ENCODE data around the gene ARL8B.
A peak's percentile ranks its signal among the peaks of the same experiment; 100 is the strongest.

ARL8B gene

DNA sequence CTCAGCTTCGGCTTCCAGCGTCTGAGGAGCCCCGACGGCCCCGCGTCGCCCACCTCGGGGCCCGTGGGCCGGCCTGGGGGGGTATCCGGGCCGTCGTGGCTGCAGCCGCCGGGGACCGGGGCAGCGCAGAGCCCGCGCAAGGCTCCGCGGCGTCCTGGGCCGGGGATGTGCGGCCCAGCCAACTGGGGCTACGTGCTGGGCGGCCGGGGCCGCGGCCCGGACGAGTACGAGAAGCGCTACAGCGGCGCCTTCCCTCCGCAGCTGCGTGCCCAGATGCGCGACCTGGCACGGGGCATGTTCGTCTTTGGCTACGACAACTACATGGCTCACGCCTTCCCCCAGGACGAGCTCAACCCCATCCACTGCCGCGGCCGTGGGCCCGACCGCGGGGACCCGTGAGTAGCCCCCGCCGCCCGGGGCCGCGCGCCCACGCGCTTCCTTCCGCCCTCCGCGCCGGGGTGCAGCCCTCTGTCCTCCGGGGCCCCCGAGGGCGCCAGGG is 65.9 kb downstream of the ARL8B start:
- DNase-seq = peak; percentile 10

DNA sequence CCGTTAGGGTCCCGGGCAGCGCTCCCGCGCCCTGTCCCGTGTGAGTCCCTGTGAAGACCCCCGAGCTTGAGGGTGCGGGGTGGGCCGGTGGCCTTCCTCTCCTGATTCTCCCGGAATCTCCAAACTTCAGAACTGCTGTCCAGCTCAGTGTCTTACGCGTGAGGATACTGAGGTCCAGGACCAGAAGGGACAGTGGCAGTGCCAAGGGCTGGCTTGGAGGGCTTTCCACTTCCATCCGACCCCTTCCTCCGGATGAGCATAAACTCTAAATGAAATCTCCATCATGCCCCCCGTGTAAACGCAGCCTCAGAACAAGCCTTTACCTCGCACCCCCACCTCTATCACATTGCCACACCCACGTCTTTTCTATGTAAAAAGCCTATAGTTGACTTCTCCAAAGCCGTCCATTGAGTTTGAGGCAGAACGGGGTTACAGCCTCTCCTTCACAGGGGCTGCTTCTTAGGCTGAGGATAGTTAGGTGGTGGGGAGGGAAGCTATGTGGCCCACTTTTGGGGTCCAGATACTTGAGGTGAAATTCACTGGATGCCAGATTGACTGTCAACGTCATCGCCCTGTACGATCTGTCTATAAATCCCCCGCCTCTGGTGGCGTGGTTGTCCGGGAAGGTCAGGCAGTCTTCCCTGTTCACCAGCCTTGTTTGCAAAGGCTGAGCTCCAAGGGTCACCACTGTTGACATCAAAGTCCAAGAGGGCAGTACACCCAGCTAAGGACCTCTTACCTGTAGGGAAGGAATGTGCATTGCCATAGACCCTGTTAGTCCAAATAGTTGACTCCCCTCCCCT is 66.5 kb downstream of the ARL8B start:
- peak; percentile 26 for DNase-seq

DNA sequence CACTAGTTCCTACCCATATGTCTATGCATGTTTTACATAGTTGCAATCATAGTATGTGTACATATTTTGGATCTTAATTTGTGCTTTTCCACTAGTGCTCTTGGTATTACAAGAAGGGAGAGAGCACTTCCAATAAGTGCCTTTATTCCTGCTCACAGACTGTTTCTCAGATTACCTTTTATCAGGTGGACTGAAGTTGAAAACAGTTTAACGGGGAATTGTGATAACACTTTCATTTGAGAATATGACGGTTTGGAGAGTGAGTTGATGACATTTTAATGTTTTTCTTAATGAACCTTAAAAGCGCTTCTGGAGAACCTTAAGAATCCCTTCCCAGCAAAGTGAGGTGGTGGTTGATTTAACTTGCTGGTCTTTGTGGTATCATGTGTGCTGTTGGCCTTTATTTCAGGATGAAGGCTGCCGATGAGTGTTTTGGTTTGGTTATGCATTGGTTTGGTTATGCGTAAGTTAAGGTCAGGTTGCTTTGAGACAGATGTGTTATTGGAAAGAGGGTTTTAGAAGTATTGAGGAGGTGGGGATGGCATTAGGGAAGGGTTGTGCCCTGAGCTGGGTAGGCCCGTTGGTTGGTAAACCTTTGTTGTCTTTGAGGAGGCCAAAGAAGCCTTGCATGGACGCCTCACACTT is 68.2 kb downstream of the ARL8B start:
- DNase-seq = no peak

DNA sequence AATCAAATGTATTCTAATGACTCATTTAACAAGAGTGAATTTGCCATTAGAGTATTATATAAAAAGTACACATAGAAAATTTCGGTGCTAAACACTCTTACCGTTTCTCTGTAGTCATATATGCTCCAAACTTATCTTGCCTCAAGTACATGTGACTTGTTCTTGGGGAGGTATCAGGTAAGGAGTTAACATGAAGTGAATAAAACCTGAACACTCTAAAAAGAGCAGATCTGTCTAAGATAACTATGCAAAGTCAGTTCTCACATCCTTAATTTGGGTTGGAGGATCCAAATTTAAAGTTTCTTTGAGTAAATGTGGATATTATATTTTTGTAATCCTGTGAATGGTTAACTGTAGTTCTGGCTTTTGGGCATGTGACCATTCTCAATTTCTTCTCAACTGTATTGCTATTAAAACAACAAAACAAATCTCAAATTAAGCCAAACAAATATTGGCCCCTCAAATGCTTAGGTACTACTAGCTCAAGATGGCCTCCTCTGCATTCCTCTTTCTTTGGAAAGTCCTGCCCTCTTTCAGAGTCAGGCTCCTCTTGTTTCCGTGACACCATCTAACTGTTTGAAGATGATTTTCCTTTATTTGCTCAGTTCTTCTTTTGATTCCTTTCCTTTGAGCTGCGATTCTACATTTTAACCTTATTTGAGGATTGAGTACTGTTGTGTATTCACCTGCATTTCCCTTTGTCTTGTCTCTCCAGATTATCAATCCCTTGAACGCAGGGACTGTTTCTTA is 69.6 kb downstream of the ARL8B start:
- DNase-seq = no peak

DNA sequence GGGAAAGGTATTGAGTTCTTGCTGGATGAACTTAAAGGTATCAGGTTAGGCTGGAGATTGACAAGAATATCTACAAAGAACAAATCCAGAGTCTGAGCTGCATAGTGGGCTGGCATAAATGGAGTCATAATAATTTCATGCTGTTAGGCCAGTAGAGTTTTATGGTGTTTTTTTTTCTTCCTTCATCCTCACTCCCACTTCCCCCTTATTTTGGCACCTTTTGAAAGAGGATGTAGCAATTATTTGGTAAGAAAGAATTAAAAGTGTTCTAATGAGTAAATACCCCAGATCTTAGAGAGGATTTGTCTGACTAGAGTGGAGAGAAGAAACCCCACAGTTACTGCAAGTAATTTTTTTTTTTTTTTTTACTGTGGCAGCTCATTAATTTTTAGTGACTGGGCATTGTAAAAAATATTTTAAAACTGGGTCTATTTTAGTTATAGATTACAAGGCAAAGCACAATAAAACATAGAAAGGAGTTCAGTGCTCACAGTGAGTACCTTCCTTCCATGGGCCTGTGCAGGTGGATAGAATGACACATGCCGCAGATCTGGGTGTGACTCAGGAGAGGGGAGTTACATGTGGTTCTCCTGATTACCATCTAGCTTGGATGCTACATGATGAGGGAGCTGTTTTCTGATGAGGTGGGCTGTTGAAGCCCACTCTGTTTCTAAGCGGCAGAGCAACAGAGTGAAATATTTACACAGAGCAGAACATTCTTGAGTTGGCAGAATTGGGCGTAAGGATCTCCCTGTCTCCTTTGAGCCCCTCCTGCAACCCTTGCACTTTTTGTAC is 70.7 kb downstream of the ARL8B start:
- no peak for DNase-seq

DNA sequence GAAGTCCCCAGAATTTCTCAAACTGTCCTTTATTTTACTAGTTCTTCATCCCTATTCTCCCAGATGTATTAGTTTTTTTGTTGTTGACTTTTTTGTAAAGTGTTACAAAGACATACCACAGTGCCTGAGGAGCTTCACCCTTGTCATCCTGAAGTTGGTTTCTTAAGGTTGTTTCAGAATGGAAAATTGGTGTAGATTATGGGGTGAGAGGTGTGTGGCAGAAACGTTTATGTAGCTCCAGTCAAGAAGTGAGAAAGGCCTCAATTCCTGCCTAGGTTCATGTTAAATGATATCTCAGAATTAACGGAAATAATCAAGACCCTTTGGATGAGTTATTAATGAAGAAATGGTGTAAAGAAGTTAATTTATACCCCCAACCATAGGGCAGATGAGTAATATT is 72.2 kb downstream of the ARL8B start:
- DNase-seq = no peak

DNA sequence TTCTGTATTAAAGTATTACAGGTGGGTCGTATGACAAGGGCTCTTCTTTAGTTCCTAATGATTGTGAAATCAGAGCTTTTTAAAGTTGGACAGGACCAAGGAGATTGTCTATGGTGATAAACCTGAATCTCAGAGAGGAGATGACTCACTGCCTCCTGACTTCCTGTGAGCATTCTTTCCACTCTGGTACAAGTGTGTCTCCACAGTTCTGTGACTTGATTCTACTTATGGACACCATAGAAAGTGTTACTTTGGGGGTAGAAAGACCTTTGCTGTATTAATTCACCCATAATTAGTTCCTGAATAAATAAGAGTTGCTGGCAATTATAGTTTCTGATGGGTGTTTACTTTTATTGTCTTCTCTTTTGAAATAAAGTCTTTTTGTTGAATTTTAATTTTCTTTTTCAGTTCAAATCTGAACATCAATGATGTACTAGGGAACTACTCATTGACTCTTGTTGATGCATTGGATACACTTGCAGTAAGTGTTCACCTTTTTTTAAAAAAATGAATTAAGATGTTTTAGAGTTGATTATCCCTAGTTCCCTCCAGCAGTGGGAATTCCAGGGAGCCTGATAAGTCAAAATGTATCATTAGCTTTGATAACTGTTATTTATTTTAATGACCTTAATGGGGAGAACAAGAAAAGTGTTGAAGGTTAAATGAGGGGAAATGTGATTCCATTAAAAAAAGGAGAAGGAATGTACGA is 72.9 kb downstream of the ARL8B start:
- DNase-seq = no peak

DNA sequence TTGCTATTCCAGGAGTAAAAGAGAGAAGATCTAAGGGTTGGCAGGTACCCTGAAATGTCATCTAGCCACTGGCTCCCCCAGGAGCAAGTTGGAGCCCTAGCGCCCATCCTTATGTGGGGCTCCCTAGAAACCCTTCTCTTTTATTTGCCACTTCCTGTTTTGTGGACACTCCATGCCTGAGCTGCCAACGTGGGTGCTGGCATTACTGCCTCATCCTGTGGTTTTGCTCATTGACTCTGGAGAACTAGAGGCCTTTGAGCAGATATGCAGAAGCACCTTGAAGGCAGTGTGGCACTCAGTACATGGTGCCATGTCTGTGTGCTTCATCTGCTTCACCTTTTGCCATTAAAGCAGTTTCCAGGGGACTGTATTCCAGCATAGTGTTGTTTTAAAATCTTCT is 73.5 kb downstream of the ARL8B start:
- DNase-seq = no peak

DNA sequence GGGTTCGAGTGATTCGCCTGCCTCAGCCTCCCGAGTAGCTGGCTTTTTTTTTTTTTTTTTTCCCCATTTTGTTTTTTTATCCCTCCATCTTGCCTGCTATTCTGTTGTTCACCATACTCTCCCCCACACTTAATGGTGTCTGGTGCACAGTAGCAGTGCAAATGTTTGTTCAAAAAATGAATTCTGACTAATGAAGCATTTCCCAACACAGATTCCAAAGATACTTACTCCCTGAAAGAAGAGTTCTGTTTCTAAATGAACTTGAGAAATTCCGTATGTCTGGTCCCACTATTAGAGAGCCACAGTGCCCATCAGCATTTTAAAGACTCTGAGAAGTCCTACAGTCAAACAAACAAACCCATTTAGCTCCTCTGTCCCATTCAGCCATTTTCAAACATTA is 74.9 kb downstream of the ARL8B start:
- DNase-seq = no peak

DNA sequence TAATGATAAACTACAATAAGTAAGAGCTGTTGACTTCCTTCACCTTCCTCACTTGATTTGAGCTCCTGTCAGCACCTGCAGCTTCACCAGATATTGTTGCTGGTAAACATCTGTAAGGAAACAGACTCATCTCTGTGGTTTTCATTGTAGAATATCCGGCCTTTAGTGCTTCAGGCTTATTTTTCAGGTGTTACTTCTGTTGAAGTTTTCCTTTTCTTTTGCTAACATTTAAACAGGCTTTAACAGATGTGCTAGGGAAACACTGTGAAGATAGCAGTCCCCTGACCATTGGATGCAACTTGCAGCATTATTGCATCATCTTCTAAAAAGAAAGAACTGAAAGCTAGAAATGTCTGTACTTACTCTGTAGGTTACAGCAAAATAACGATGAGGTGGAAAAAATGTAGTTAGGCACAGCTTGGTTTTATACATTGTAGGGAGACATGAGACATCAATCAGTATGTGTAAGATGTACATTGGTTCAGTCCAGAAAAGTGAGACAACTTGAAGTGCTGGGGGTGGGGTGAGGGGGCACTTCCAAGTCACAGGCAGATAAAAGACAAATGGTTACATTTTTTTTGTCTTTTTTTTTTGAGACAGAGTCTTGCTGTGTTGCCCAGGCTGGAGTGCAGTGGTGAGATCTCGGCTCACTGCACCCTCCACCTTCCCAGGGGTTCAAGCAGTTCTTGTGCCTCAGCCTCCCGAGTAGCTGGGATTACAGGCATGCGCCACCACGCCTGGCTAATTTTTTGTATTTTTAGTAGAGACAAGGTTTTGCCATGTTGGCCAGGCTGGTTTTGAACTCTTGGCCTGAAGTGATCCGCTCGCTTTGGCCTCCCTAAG is 75.6 kb downstream of the ARL8B start:
- no peak for DNase-seq

DNA sequence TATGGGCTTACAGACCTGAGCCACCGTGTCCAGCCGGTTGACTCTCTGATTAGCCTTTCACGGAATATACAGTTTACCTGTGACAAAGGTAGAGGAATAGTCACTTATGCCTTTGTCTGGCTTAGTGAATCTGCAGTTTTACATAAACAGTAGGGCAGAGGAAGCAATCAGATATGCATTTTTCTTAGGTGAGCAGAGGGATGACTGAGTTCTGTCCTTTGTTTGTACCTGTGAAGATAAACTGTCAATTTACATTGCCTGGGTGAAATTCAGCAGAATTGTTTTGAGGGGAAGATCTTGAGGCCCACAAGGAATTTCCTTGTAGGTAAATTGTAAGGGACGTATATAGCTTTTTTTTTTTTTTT is 76.2 kb downstream of the ARL8B start:
- DNase-seq = no peak

DNA sequence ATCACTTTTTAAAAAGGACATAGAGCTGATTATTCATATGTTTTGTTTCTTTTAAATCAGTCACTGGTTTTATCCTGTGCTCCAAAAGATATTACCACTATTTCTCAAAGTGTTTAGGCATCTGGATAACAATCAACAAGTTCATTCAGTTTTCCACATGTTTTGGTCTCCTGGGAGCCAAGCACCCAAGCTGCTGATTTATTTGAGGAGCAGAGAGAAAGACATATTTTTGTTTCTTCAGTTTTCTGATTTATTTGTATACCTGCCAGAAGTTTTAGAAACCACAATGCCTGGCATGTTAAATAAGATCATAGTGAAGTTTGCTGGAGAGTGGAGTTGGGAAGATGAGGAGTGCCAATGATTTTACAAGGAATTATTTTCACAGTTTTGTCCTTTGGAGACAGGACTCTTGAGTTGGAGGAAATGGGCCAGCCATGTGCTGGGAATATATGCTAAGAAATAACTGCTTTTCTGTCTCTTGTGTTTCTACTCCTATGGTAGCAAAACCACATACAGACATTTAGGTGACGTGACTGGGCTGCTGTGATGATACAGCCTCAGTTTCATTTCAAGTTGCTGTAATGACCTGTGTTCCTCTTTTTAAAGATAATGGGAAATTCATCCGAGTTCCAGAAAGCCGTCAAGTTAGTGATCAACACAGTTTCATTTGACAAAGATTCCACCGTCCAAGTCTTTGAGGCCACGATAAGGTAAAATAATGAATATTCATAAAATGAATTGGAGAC is 77.1 kb downstream of the ARL8B start:
- DNase-seq = no peak

DNA sequence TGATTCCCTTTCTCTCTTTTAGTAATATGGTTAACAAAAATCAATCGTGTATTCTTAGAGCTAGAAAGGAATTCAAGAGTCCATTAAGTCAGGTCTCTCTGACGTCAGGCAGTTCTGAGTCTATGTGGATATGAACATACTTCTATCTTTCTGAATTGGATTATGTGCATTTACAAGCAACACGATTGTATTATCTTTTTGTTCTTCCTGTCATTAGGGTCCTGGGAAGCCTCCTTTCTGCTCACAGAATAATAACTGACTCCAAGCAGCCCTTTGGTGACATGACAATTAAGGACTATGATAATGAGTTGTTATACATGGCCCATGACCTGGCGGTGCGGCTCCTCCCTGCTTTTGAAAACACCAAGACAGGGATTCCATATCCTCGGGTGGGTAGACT is 79.4 kb downstream of the ARL8B start:
- no peak for DNase-seq

DNA sequence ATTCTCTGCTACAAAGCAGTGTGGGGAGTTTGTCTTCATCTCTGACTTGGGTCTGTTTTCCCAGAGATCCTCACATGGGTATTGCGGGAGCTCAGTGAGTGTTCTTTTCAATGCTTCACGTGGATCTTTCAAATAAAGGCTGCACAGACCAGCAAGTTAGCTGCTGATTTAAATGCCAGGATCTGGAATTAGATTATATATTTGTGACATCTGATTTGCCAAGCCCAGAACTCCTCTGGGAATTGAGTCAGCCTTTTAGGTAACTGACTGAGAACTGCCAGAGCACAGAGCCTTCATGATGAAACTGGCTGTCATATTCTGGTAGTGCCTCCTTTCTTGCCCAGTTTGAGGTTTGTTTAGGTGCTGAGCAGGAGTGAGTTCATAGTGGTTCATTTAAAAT is 80.1 kb downstream of the ARL8B start:
- DNase-seq = no peak

DNA sequence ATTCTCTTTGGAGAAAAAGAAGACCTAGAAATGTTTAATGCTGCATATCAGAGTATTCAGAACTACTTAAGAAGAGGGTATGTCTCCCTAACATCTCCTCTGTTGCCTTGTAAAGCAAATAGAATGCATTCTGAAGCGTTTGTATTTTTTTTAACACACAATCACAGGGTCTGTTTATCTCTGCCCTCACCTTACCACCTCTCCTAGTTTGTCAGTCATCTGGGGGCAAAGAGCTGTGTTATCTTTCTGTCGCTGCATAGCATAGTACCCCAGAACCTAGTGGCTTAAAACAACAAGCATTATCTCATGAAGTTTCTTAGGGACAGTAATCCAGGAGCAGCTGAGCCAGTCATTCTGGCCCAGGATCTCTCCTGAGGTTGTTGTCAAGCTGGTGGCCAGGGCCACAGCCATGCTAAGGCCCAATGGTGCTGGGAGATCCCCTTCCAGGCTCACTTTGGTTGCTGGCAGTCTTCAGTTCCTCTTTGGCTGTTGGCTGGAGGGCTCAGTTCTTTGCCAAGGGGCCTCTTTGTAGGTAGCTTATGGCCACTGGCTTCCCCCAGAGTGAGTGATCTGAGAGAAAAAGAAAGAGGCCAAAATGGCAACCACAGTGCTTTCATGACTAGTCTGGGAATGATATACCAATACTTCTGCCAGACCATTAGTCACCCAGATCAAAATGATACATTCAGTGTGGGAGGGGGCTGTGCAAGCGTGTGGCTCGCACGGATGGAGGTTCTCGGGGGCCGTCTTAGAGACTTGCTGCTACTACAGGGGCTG is 83.3 kb downstream of the ARL8B start:
- DNase-seq = no peak

DNA sequence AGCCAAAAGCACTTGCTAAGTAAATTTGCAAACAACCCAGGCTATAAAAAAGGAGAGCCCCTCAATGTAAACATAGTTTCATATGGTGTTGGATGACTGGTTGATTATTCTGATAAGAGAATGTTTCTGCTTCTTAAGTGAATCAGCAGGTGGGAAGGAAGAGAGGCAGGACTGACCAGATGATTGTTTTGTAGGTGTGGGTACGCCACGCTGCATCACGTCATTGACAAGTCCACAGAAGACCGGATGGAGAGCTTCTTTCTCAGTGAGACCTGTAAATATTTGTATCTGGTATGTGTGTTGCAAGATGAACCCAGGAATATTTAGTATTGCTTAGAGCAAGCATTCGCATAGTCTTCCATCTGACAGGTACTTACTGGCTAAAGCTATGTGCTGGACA is 88.8 kb downstream of the ARL8B start:
- DNase-seq = no peak

DNA sequence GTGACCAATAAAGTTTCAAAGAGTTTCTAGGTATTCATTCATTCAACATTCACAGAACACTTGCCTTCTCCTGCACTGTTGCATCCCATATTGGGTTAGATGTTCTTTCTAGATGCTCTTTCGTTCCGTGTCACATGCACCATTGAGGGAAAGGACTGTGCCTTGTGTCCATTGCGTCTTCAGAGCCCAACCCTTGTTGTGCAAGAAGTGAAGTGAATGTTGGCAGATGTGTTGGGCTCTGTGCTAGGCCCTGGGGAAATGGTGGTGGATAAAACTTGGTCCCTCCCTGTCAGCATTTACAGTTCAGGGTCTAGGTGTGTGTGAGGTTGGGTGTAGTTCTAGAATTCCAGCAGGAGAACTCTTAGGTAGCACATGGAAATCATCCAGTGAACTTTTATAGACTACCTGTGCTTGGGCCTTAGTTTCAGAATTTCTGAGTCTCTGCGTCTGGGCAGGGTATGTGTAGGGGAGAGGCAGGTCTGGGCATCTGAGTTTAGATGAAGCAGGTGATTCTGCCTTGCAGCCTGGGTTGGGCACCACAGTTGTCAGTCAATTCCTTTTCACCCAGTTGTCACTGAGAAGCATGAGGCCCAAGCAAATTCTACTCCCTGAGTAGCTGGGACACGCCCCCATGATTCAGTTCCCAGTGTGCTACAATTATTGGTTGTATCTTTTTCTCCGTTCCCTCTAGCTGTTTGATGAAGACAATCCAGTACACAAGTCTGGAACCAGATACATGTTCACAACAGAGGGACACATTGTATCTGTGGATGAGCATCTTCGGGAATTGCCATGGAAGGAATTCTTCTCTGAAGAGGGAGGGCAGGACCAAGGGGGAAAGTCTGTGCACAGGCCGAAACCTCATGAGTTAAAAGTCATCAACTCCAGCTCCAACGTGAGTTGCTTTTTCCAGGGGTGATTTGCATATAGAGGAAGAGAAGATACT is 90.8 kb downstream of the ARL8B start:
- DNase-seq = no peak

DNA sequence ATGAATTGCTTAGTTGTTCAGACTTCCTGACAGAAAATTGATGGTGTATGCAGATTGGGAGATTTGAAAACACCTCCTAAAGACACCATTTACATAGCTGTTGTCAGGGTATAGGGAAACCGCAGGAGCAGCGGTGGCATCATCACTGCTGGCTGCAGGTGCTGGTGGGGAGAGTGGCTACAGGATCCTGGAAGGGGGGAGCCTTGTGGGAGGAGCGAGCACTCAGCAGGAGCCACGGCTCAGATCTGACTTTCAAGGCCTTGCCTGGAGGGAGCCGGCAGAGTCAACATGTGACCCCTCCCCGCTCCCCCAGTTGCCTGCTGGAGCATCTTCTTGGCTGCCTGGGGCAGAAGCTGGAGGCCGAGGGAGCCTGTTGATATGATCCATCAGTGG is 91.5 kb downstream of the ARL8B start:
- no peak for DNase-seq

DNA sequence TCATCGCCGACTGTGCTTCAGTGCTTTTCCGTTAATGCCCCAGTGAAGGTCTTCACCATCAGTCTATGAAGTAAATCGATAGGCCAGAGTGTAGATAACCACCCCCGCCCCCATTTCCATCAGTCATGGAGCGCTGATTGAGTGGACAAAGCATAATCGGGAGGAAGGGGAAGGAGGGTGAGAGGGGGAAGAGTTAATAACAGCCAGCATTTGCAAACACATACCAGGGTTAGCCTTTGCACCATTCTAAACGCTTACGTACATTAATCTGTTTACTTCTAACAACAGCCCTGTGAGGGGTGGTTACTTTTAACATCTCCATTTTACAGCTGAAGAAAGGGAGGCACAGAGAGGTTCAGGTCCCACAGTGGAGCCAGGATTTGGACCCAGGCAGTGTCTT is 92.3 kb downstream of the ARL8B start:
- DNase-seq = no peak
